GM06990 (cell line): Measurements from ENCODE around the gene MC1R.
"Not testable (repeated sequence)": the region's sequence is repeated elsewhere in the genome, so short reads cannot be mapped to it uniquely, and the experiment has no call there.

Experiments
- DNase-seq: peaks from one replicate; pipeline ENCODE4 v3.0.0-alpha.2; 2011; ENCODE audit not compliant: insufficient read length; ENCODE audit errors: extremely low read depth
- H3K27me3 ChIP-seq: replicated peaks from 2 replicates; pipeline ENCODE4 v1.6.0; 2011; ENCODE audit warnings: low read length; ENCODE audit not compliant: control insufficient read depth, insufficient read depth
- H3K36me3 ChIP-seq: 2 replicates; pipeline ENCODE4 v1.5.1; 2011; ENCODE audit warnings: low read length; ENCODE audit not compliant: control insufficient read depth, insufficient read depth
- H3K4me3 ChIP-seq: replicated peaks from 2 replicates; pipeline ENCODE4 v1.5.1; 2011; ENCODE audit warnings: low read depth, mild to moderate bottlenecking, control low read depth, low read length
- TF ChIP-seq, protein P1 (sequence below): IDR thresholded peaks from 2 replicates; pipeline ENCODE4 v1.5.1; 2011; ENCODE audit warnings: low read length, control low read depth, mild to moderate bottlenecking, inconsistent platforms; ENCODE audit not compliant: insufficient read depth, poor library complexity, severe bottlenecking

The MC1R gene

DNA sequence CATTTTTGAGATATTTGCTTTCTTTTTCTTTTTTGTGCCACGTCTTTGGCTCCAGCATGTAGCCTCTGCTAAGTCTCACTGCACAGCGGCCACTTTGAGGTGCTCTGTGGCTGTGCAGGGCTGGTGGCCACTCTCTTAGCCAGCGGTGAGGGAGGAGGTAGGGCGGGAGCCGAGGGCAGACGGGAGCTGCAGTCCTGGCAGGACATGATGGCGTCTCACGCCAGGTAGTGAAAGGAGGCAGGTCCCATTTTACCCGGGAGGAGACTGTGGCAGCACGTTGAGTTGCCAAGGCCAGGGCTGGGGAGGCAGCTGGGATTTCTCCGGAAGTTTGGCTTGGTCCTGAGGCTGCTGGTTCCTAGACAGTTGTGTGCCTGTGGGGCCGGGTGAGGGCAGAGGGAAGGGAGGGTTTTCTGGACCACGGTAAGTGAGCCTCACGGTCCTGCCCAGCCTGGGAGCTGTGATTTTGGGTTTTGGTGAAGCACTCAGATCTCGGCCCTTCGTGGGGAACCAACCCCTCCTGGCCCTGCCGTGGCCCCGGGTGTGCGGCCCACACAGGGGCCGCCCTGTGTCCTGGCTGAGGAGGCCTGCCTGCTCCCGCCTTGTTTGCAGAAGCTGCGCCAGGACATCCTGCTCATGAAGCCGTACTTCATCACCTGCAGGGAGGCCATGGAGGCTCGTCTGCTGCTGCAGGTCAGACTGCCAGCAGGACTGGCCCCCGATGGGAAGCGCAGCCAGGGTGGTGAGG is 44.3 kb downstream of the MC1R start:
- Histone ChIP-seq H3K27me3 (no peaks in the 10 kb centered on the region), H3K4me3 (no peak overlapping the region), H3K36me3 (peaks cover 4% of the 10 kb centered on the region)
- DNase-seq, result no peak
- TF ChIP-seq, protein P1, sequence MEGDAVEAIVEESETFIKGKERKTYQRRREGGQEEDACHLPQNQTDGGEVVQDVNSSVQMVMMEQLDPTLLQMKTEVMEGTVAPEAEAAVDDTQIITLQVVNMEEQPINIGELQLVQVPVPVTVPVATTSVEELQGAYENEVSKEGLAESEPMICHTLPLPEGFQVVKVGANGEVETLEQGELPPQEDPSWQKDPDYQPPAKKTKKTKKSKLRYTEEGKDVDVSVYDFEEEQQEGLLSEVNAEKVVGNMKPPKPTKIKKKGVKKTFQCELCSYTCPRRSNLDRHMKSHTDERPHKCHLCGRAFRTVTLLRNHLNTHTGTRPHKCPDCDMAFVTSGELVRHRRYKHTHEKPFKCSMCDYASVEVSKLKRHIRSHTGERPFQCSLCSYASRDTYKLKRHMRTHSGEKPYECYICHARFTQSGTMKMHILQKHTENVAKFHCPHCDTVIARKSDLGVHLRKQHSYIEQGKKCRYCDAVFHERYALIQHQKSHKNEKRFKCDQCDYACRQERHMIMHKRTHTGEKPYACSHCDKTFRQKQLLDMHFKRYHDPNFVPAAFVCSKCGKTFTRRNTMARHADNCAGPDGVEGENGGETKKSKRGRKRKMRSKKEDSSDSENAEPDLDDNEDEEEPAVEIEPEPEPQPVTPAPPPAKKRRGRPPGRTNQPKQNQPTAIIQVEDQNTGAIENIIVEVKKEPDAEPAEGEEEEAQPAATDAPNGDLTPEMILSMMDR, result no peak

DNA sequence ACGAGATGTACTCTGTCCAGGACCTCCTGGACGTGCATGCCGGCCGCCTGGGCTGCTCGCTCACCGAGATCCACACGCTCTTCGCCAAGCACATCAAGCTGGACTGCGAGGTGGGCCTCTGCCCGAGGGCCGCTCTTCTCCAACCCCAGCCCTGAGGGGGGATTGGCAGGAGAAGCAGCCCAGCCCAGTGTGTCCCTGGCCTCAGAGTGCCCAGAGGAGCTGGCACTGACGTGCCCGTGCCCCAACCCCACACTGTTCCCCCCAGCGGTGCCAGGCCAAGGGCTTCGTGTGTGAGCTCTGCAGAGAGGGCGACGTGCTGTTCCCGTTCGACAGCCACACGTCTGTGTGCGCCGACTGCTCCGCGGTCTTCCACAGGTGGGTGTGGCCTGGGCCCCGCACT is 45.5 kb downstream of the MC1R start:
- no peak overlapping the region for H3K4me3 ChIP-seq
- H3K36me3 ChIP-seq, result peaks cover 2% of the 10 kb centered on the region
- no peak for DNase-seq
- TF ChIP-seq, protein P1, result no peak
- H3K27me3 ChIP-seq, result no peaks in the 10 kb centered on the region

DNA sequence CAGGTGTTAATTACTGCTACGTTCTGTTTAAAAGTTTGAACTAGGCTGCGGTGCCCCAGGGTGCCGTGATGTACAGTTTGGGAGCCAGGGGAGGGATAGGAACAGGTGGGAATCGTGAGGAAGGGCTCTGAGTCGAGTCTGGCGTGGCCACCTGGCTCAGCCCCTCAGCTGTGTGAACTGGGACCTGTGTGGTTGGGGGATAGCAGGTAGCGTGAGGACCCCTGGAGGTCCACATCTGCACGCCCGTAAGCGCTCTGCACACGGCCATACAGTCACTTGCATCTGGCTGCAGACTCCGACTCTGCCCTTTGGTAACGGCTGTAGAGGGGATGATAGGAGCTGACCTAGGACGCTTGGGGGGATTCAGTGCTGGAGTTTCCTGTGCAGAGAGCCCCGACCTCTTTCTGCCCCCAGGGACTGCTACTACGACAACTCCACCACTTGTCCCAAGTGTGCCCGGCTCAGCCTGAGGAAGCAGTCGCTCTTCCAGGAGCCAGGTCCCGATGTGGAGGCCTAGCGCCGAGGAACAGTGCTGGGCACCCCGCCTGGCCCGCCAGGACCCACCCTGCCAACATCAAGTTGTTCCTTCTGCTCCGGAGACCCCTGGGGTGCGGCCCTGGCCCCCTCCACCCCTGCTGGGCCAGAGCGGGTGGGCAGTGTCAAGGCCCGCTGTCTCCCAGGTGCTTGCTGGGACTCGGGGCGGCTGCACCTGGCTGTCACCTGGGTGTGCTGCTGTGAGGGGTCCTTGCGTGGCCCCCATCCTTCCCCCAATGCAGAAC is 47.0 kb downstream of the MC1R start:
- DNase-seq, result no peak
- Histone ChIP-seq H3K27me3 (no peaks in the 10 kb centered on the region), H3K36me3 (peaks cover 2% of the 10 kb centered on the region), H3K4me3 (no peak overlapping the region)
- TF ChIP-seq, protein P1, result no peak

DNA sequence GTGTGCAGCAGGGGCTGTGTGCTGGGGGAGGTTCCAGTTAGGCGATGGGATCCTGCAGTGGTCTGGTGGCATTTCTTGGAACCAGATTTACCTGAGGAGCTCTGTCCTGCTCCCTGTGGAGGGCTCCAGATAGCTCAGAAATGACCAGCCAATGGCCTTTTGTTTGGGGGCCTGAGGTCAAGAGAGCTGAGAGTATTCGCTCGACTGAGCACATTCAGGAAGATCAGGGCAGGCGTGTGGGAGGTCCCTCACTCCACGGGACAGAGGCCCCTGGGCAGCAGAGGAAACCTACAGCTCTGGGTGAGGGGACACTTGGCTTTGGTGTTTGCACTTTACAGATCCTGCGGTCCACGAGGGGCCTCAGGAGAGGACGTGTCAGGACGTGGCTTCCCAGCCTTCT is 48.1 kb downstream of the MC1R start:
- DNase-seq, result no peak
- TF ChIP-seq, protein P1, result no peak
- Histone ChIP-seq H3K36me3 (no peaks in the 10 kb centered on the region; the same call in none of the 2 replicates), H3K4me3 (no peak overlapping the region), H3K27me3 (no peaks in the 10 kb centered on the region)

DNA sequence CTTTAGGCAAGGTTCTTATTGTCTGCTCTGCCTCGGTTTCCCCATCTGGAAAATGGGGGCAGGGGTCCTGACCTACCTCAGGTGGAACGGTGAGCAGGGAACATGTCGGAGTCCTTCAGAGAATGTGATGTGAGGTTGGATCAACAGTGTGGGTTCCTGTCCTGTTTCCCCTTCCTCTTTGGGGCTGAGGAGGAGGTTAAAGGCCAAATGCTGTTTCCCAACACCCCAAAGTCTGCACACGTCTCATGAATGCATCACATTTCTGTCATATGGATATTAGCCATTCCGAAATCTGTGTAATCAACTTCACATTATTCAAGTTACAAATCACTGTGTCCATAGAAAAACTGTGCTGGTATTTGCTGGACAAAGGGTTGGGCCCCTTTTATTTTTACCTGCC is 48.8 kb downstream of the MC1R start:
- not testable (repeated sequence) for H3K36me3 ChIP-seq

DNA sequence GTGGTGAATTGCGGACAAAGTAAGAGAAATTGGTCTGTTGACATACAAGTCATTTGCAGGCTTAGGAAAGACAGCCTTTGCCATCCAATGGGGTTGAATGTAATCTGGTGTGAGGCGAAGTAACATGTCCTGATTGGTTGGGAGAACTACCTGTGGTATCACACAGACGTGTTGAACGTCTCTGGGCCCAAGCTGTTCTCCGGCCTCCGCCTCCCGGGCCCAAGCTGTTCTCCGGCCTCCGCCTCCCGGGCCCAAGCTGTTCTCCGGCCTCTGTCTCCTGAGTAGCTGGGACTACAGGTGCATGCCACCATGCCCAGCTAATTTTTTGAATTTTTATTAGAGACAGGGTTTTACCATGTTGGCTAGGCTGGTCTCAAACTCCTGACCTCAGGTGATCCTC is 49.4 kb downstream of the MC1R start:
- H3K27me3 ChIP-seq, DNase-seq, H3K4me3 ChIP-seq, H3K36me3 ChIP-seq: not testable (repeated sequence)

More for the DNA sequence above, 48.8 kb downstream of the MC1R start:
- H3K4me3 ChIP-seq, H3K27me3 ChIP-seq, DNase-seq: not testable (repeated sequence)
